Spleen (tissue), 11 donors: Measurements from ENCODE around the gene MEMO1. TPM values are rescaled to one million over a fixed set of nuclear protein-coding genes. Genes with fewer than 3 reads are reported as not detected.

Experiments
- DNase-seq: peaks from one replicate; pipeline ENCODE4 v3.0.0-alpha.2; 2020
- H3K27ac ChIP-seq, 8 donors: fragments of 200-600 bp; sonication (generic) in 7 of 8; 1 replicate in 4 of 8; 2 replicates in 4 of 8; pipeline versions ENCODE4 v1.5.0 to v1.8.0; 2016 to 2021; ENCODE audit warnings: inconsistent platforms in 4 of 8, mild to moderate bottlenecking in 4 of 8, moderate library complexity in 1 of 8
- H3K27me3 ChIP-seq, 7 donors: fragments of 200-600 bp; sonication (generic) in 6 of 7; replicated peaks in 1 of 7; 1 replicate in 4 of 7; 2 replicates in 3 of 7; pipeline versions ENCODE4 v1.5.0 to v1.8.0; 2016 to 2021; ENCODE audit warnings: inconsistent platforms in 3 of 7, mild to moderate bottlenecking in 1 of 7
- H3K36me3 ChIP-seq, 6 donors: fragments of 200-600 bp; sonication (generic) in 5 of 6; 1 replicate in 4 of 6; 2 replicates in 2 of 6; pipeline versions ENCODE4 v1.5.0 to v1.8.0; 2016 to 2021; ENCODE audit warnings: inconsistent platforms in 2 of 6
- H3K4me1 ChIP-seq, 6 donors: fragments of 200-600 bp; sonication (generic) in 5 of 6; 1 replicate in 3 of 6; 2 replicates in 3 of 6; pipeline versions ENCODE4 v1.5.0 to v1.8.0; 2016 to 2021; ENCODE audit warnings: inconsistent platforms in 3 of 6
- H3K4me3 ChIP-seq, 8 donors: fragments of 200-600 bp; sonication (generic) in 7 of 8; 1 replicate in 4 of 8; 2 replicates in 4 of 8; pipeline versions ENCODE4 v1.5.0 to v1.8.0; 2016 to 2021; ENCODE audit warnings: inconsistent platforms in 4 of 8, mild to moderate bottlenecking in 4 of 8, moderate library complexity in 2 of 8
- H3K9me3 ChIP-seq, 8 donors: fragments of 200-600 bp; sonication (generic) in 7 of 8; 1 replicate in 4 of 8; 2 replicates in 4 of 8; pipeline versions ENCODE4 v1.5.0 to v1.8.0; 2016 to 2021; ENCODE audit warnings: inconsistent platforms in 4 of 8
- POLR2A ChIP-seq, 3 donors: fragments of 450-650 bp; IDR thresholded peaks; one replicate each; pipeline ENCODE4 v1.5.1; 2017; ENCODE audit warnings: antibody characterized with exemption in 3 of 3, mild to moderate bottlenecking in 1 of 3
- POLR2AphosphoS5 ChIP-seq, 3 donors: sonication (generic); formaldehyde crosslinking; IDR thresholded peaks; one replicate each; pipeline ENCODE4 v1.5.1; 2017; ENCODE audit warnings: antibody characterized with exemption in 3 of 3
- WGBS, 5 donors: extraction: QIAGEN DNeasy Blood & Tissue Kit in 3 of 5; methylation state at CpG; one replicate each; pipeline versions ENCODE4 v1.1.5 to v1.1.7; 2013 to 2018; 5-methylcytosine and 5-hydroxymethylcytosine counted together
- intact Hi-C: fragments of 100-400 bp; cut with DNase I; formaldehyde crosslinking; loops from one replicate; pipeline ENCODE4 v1.15.0; 2023; ENCODE audit warnings: low total_unique reads
- polyA plus RNA-seq, 3 donors: library from polyadenylated mRNA; stranded (reverse); fragments of 200-250 nt; gene quantifications; one replicate each; pipeline ENCODE4 v1.2.1, GENCODE V29; 2013
- total RNA-seq, 7 donors: library from RNA; depleted of rRNA in 3 of 7; stranded (reverse); fragments of >200 nt in 3 of 7; fragmentation: NEBNext Ultra II Directional in 4 of 7; extraction: Animal tissue kit (Norgen Biotek cat#: 25700) in 4 of 7; gene quantifications; one replicate each; pipeline versions ENCODE4 v1.1.0 to v1.2.1, GENCODE V29; 2016 to 2021
- TF ChIP-seq, protein P1 (sequence below), 11 experiments: fragments of 200-600 bp in 7 of 11; fragments of 450-650 bp in 4 of 11; sonication (generic) in 4 of 11; IDR thresholded peaks in 8 of 11; conservative IDR thresholded peaks in 3 of 11; 1 replicate in 7 of 11; 2 replicates in 4 of 11; pipeline versions ENCODE4 v1.4.0 to v1.8.0; 2016 to 2021; ENCODE audit warnings: antibody characterized with exemption in 11 of 11, inconsistent platforms in 4 of 11, mild to moderate bottlenecking in 1 of 11
- donor health status: healthy with polysubstance abuse.
- donor health status: DM: no; HTN: no; CAD: no; lungs with moderate emphysema.
- donor health status: DM: no; HTN: no; CAD: no.
- donor health status: Bipolar disorder and iron deficiency.
- donor health status: healthy.
- donor health status: DM: no; HTN: no; CAD: no.
- donor health status: DM: yes; HTN: yes; CAD: no.

Gene MEMO1
- total and polyA plus RNA-seq, 10 donors: 26.9 to 55.7 (median 40.6) TPM

DNA sequence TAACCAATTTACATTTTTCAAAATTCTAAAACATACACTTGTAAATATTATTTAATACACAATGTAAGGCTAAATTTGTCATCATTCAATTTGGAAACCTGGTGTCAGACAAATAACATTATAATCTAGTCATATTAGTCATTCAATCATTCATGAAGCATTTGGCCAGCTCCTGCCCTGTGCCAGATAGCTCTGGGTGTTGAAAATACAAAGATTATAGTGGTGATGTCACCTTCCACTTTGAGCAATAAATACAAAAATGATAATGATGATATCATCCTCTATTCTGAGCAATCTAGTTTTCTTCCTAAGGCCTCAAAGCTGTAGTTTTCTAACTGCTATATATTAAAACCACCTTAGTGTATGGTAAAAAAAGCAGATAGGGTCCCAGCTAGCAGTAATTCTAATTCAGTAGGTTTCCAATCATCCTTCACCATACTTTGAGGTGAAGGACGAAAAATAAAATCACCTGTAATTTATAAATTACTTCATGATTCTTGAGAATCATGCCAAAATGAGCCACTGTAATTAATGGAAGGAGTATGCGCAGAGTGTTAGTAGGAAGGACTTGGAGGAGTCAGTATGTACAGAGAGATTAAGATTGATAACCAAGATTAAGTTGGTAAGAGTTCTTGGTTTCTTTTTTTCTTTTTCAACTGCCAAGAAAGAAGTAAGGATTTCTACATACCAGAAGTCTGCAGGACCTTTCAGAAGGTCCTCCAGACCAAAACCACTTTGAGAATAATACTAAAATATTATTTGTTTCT lies 23.2 kb downstream of the MEMO1 start:
- Histone ChIP-seq H3K9me3 (no peaks in the 10 kb centered on the region), H3K27me3 (no peaks in the 10 kb centered on the region), H3K36me3 (peaks cover 0 to 29% (median 0%) of the 10 kb centered on the region in 6 donors), H3K4me3 (no peak overlapping the region), H3K4me1 (peaks cover 0 to 20% (median 0%) of the 10 kb centered on the region in 6 donors), H3K27ac (no peak overlapping the region)
- intact Hi-C loops: no loop called here
- TF ChIP-seq POLR2A (IDR thresholded peaks at IDR 0.05) (no peak), POLR2AphosphoS5 (IDR thresholded peaks at IDR 0.05) (no peak)
- no peak for DNase-seq
- WGBS, 5 donors: 95 to 99% (median 97%) methylated on average over 2 of the region's 2 CpGs

- no peak for DNase-seq
- 87 to 97% (median 91%) methylated on average over 3 of the region's 3 CpGs for WGBS, 5 donors
- H3K27ac ChIP-seq: no peak overlapping the region
- intact Hi-C loops: no loop called here
- H3K9me3 ChIP-seq: no peaks in the 10 kb centered on the region
- H3K4me1 ChIP-seq: peaks cover 0 to 15% (median 0%) of the 10 kb centered on the region in 6 donors
- H3K27me3 ChIP-seq: no peaks in the 10 kb centered on the region
- no peak overlapping the region for H3K4me3 ChIP-seq
- TF ChIP-seq, protein P1, sequence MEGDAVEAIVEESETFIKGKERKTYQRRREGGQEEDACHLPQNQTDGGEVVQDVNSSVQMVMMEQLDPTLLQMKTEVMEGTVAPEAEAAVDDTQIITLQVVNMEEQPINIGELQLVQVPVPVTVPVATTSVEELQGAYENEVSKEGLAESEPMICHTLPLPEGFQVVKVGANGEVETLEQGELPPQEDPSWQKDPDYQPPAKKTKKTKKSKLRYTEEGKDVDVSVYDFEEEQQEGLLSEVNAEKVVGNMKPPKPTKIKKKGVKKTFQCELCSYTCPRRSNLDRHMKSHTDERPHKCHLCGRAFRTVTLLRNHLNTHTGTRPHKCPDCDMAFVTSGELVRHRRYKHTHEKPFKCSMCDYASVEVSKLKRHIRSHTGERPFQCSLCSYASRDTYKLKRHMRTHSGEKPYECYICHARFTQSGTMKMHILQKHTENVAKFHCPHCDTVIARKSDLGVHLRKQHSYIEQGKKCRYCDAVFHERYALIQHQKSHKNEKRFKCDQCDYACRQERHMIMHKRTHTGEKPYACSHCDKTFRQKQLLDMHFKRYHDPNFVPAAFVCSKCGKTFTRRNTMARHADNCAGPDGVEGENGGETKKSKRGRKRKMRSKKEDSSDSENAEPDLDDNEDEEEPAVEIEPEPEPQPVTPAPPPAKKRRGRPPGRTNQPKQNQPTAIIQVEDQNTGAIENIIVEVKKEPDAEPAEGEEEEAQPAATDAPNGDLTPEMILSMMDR (IDR thresholded peaks at IDR 0.05 in 8 of 11, conservative IDR thresholded peaks at IDR 0.05 in 3 of 11): no peak
- TF ChIP-seq POLR2AphosphoS5 (IDR thresholded peaks at IDR 0.05) (no peak), POLR2A (IDR thresholded peaks at IDR 0.05) (no peak)
- peaks cover 0 to 23% (median 0%) of the 10 kb centered on the region in 6 donors for H3K36me3 ChIP-seq
Observed at GRCh38 chr2:31986906-31987305, 23.9 kb downstream of the MEMO1 start.

GRCh38 chr2:31983762-31984467 lies 26.9 kb downstream of the MEMO1 start:
- peaks cover 0 to 22% (median 0%) of the 10 kb centered on the region in 6 donors for H3K36me3 ChIP-seq
- 91 to 96% (median 93%) methylated on average over 5 of the region's 5 CpGs for WGBS, 5 donors
- H3K27ac ChIP-seq: no peak overlapping the region
- DNase-seq: no peak
- peaks cover 9 to 33% (median 19%) of the 10 kb centered on the region in 6 donors for H3K4me1 ChIP-seq
- no peaks in the 10 kb centered on the region for H3K9me3 ChIP-seq
- no peak overlapping the region for H3K4me3 ChIP-seq
- H3K27me3 ChIP-seq: no peaks in the 10 kb centered on the region
- intact Hi-C loops: no loop called here
- no peak for TF ChIP-seq POLR2A (IDR thresholded peaks at IDR 0.05)
- TF ChIP-seq, protein P1 (IDR thresholded peaks at IDR 0.05 in 8 of 11, conservative IDR thresholded peaks at IDR 0.05 in 3 of 11): no peak
- no peak for TF ChIP-seq POLR2AphosphoS5 (IDR thresholded peaks at IDR 0.05)

DNA sequence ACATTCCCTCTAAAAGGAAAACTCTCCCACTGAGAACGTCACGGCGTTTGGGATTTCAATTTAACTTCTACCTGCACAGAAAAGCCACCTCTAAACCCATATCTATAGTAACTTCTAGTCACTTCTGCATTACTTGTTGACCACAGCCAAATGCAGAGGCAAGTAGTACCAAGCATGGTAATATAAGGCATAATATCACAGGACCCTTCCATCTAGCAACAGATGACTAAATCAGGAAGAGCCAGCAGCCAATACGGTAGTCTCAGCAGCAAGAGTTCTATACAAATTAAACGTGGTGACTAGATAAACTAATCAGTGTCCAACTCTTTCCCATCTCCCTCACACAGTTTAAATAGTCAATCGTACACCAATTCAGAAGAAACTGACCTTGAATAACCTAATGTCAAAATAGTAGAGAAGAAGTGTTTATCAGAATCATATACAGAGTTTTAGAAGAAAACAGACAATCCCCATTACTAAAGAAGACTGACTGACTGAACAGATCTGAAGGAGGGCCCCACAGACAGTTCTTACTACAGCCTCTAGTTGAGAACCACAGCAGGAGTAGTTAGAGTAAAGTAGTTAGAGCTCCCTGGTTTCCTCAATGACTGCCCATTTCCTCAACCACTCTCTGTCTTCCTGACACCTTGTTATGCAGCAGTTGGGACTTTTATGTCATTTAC lies 30.0 kb downstream of the MEMO1 start:
- WGBS, 5 donors: 49 to 58% (median 53%) methylated on average over 6 of the region's 6 CpGs
- TF ChIP-seq, protein P1 (IDR thresholded peaks at IDR 0.05 in 8 of 11, conservative IDR thresholded peaks at IDR 0.05 in 3 of 11): peak in 1 of 11 experiments; percentile 17
- no peak for TF ChIP-seq POLR2A (IDR thresholded peaks at IDR 0.05)
- TF ChIP-seq POLR2AphosphoS5 (IDR thresholded peaks at IDR 0.05): no peak
- no peak for DNase-seq
- H3K9me3 ChIP-seq: no peaks in the 10 kb centered on the region
- H3K4me3 ChIP-seq: no peak overlapping the region
- intact Hi-C loops: no loop called here
- peaks cover 0 to 19% (median 1%) of the 10 kb centered on the region in 6 donors for H3K36me3 ChIP-seq
- H3K4me1 ChIP-seq: peaks cover 9 to 43% (median 21%) of the 10 kb centered on the region in 6 donors
- H3K27me3 ChIP-seq: no peaks in the 10 kb centered on the region
- peak overlapping the region; percentile 50 to 69 (median 58) for H3K27ac ChIP-seq
